Stimulated activated CD8-positive, alpha-beta memory T cell treated with anti-CD3 and anti-CD28 coated beads, Interleukin-15, amount 100 ng/mL, for 4 hours (primary cell): ENCODE data around the gene RASL11B.

Experiments
- DNase-seq, 2 donors: peaks; one replicate each; pipeline ENCODE4 v3.0.0-alpha.2; 2020; ENCODE audit warnings: low read depth in 2 of 2

The RASL11B gene

GRCh38 chr4:52914051-52914605 is 52.0 kb downstream of the RASL11B start:
- no peak for DNase-seq

GRCh38 chr4:52915191-52915590 is 53.1 kb downstream of the RASL11B start:
- no peak for DNase-seq

GRCh38 chr4:52915730-52916300 is 53.7 kb downstream of the RASL11B start:
- no peak for DNase-seq
